Measurements from ENCODE around the gene ARHGAP26.
A peak's percentile ranks its signal among the peaks of the same experiment; 100 is the strongest.

- TF ChIP-seq POLR2A (IDR thresholded peaks at IDR 0.05; ENCODE audit: low read depth, low read length): no peak
- TF ChIP-seq FOS (IDR thresholded peaks at IDR 0.05; ENCODE audit: borderline replicate concordance, insufficient read depth, low read length): no peak
- no peak for TF ChIP-seq CTCF (IDR thresholded peaks at IDR 0.05; ENCODE audit: extremely low read depth in 1 of 2, insufficient read depth in 1 of 2, low read depth in 1 of 2, low read length in 2 of 2)
- no peak for TF ChIP-seq EZH2 (IDR thresholded peaks at IDR 0.05; ENCODE audit: borderline replicate concordance, low read depth, low read length, severe bottlenecking)
- TF ChIP-seq POLR2AphosphoS5 (IDR thresholded peaks at IDR 0.05; ENCODE audit: insufficient read depth, low read depth, low read length): no peak
- no peak for TF ChIP-seq MAX (IDR thresholded peaks at IDR 0.05; ENCODE audit: insufficient read depth, insufficient read length)
- TF ChIP-seq MYC (IDR thresholded peaks at IDR 0.05; ENCODE audit: low read depth, low read length): no peak
- peak; percentile 63 for TF ChIP-seq JUN (IDR thresholded peaks at IDR 0.05; ENCODE audit: borderline replicate concordance, insufficient read depth, insufficient read length, low read depth)
- no peak for TF ChIP-seq GATA2 (IDR thresholded peaks at IDR 0.05; ENCODE audit: insufficient read depth, insufficient read length, low read depth, low read length)
Observed at GRCh38 chr5:142803428-142804125, 33.4 kb downstream of the ARHGAP26 start.
